ENCODE results near the gene ST7L. TPM values are rescaled to one million over a fixed set of nuclear protein-coding genes. Genes with fewer than 3 reads are reported as not detected.

Gene ST7L
- total RNA-seq, 4 donors from 2014 or later, result 9.4 to 25.0 (median 12.4) TPM

DNA sequence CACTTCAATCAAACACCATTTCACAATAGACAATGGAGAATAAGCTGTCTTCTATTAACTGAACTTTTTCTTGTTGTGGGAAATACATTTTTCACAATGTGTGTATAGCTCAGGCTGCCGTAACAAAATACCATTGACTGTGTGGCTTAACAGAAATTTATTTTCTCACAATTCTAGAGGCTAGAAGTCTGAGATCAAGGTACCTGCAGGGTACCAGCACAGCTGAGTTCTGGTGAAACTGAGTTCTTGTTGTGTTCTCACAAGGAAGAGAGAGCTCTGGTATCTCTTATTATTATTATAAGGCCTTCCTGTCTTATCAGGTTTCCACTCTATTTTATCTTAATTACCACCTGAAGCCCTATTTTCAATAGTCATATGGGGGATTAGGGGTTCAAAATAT is 15.4 kb downstream of the ST7L start:
- Histone ChIP-seq H3K9me3 (no peaks in the 10 kb centered on the region), H3K4me3 (no peak overlapping the region), H3K27me3 (no peaks in the 10 kb centered on the region), H3K27ac (peak overlapping the region in 3 of 4 donors; percentile 17 to 91 (median 25)), H3K4me1 (peaks cover 0 to 26% (median 4%) of the 10 kb centered on the region in 3 donors), H3K36me3 (peaks cover 0 to 72% (median 7%) of the 10 kb centered on the region in 3 donors)
- intact Hi-C loops (cut with DNase I), result loop anchor here (5.0 kb wide), 1 partner anchor 86 kb away; no protein-coding TSS in a partner anchor
- DNase-seq, result no peak
- 81 to 88% methylated on average over 1 of the region's 1 CpG for WGBS, 2 donors
- TF ChIP-seq POLR2A (IDR thresholded peaks at IDR 0.05), result no peak
- TF ChIP-seq, protein P1, sequence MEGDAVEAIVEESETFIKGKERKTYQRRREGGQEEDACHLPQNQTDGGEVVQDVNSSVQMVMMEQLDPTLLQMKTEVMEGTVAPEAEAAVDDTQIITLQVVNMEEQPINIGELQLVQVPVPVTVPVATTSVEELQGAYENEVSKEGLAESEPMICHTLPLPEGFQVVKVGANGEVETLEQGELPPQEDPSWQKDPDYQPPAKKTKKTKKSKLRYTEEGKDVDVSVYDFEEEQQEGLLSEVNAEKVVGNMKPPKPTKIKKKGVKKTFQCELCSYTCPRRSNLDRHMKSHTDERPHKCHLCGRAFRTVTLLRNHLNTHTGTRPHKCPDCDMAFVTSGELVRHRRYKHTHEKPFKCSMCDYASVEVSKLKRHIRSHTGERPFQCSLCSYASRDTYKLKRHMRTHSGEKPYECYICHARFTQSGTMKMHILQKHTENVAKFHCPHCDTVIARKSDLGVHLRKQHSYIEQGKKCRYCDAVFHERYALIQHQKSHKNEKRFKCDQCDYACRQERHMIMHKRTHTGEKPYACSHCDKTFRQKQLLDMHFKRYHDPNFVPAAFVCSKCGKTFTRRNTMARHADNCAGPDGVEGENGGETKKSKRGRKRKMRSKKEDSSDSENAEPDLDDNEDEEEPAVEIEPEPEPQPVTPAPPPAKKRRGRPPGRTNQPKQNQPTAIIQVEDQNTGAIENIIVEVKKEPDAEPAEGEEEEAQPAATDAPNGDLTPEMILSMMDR (IDR thresholded peaks at IDR 0.05), result no peak

DNA sequence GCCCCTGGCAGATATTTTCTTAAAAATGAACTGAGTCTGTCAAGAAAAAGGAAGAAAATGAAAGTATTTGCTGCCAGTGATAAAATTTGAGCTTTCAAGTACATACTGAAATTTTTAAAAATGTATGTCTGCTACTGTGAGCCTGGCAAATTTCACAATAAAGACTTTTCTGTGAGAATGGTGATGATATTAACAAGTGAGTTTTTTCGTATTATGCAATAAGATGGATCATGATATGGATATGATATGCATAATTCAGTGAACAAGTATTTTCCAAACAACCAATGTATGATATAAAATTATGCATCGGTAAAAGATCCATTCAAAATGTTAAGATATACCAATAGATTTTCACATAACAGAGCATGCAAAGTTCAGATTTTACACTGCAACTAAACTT is 15.9 kb downstream of the ST7L start:
- intact Hi-C loops (cut with DNase I), result loop anchor here (5.0 kb wide), 1 partner anchor 86 kb away; no protein-coding TSS in a partner anchor
- no peak for DNase-seq
- Histone ChIP-seq H3K4me1 (peaks cover 0 to 26% (median 4%) of the 10 kb centered on the region in 3 donors), H3K9me3 (no peaks in the 10 kb centered on the region), H3K36me3 (peaks cover 0 to 72% (median 7%) of the 10 kb centered on the region in 3 donors), H3K27ac (peak overlapping the region in 1 of 4 donors; percentile 25), H3K27me3 (no peaks in the 10 kb centered on the region), H3K4me3 (no peak overlapping the region)
- TF ChIP-seq, protein P1 (IDR thresholded peaks at IDR 0.05), result no peak
- no peak for TF ChIP-seq POLR2A (IDR thresholded peaks at IDR 0.05)
- WGBS, 2 donors, result 86 to 98% methylated on average over 2 of the region's 2 CpGs

DNA sequence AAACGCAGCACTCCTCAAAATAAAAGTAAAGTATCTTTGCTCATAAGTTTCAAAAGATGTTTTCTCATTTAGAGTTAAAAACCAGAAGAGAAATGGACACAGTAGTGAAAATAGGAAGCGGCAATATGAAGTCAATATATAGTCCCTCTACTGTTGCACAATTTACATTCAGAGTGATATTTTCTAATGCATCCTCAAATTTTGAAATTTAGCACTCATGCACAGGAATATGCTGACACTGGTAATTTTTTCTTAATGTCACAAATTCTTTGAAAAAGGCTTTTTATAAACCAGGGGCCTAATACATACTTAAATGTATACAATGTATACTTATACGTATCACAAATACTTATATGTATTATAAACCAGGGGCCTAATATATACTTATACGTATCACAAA is 19.5 kb downstream of the ST7L start:
- WGBS, 2 donors, result 88 to 93% methylated on average over 4 of the region's 4 CpGs
- DNase-seq, result no peak

DNA sequence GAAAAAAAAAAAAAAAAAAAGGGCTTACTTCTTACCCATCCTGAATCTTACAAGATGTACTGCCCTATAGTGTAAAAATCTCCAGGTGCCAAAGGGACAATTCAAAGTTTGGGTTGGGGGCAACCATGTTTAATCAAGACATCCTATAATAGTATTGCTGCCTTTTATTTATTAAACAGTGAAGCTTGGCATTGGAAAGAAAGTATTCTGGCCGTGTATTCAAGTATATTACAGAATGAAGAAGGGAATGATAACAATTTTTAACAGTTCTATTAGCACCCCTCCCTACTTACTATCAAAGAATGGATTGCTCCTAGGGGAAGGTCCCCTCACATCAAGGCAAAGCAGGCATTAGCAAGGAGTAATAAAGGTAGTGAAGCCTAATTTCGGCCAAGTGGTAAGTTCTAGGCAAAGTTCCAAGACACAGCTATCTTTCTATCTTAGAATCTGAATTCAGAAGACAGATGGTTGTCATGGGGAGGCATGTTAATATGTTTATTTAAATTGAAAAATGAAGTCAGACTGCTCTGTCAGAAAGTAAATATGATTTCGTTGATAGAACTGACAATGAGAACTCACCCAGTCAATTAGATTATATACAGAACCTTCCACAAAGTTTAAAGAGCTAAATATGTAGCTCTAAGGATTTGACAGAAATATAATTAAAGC is 24.6 kb downstream of the ST7L start:
- no peaks in the 10 kb centered on the region for H3K27me3 ChIP-seq
- H3K4me1 ChIP-seq, result no peaks in the 10 kb centered on the region
- no peak overlapping the region for H3K27ac ChIP-seq
- 54 to 68% methylated on average over 3 of the region's 3 CpGs for WGBS, 2 donors
- peaks cover 0 to 8% (median 0%) of the 10 kb centered on the region in 3 donors for H3K9me3 ChIP-seq
- no peak overlapping the region for H3K4me3 ChIP-seq
- no peak for DNase-seq
- peaks cover 6 to 89% (median 14%) of the 10 kb centered on the region in 3 donors for H3K36me3 ChIP-seq
- TF ChIP-seq POLR2A (IDR thresholded peaks at IDR 0.05), result no peak
- TF ChIP-seq, protein P1 (IDR thresholded peaks at IDR 0.05), result no peak
- intact Hi-C loops (cut with DNase I), result no loop called here

More for the DNA sequence above, 19.5 kb downstream of the ST7L start:
- peaks cover 7 to 79% (median 12%) of the 10 kb centered on the region in 3 donors for H3K36me3 ChIP-seq
- intact Hi-C loops (cut with DNase I), result no loop called here
- no peaks in the 10 kb centered on the region for H3K27me3 ChIP-seq
- no peaks in the 10 kb centered on the region for H3K4me1 ChIP-seq
- H3K9me3 ChIP-seq, result no peaks in the 10 kb centered on the region
- no peak overlapping the region for H3K4me3 ChIP-seq
- no peak overlapping the region for H3K27ac ChIP-seq
- TF ChIP-seq POLR2A (IDR thresholded peaks at IDR 0.05), result no peak
- TF ChIP-seq, protein P1 (IDR thresholded peaks at IDR 0.05), result no peak

DNA sequence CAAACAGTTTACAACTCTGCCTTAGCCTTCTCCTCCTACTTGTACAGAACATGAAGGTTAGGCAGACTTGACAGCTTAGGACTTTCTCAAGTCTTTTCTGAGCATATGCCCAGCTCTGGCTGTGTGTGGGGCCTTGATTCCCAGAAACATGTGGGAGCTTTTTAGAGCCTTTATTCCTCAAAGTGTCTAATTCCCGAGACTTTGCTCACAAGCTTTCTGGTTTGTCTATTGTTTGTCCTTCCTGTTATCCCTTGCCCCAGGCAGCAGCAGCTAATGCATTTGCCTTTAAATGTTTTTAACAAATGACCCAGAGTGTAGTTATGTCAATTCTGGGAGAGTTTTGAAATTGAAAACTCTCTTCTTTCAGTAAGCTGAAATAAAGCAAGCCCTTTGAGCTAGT is 29.2 kb downstream of the ST7L start:
- 92% methylated on average over 1 of the region's 1 CpG for WGBS, 2 donors
- no peaks in the 10 kb centered on the region for H3K4me1 ChIP-seq
- H3K27ac ChIP-seq, result no peak overlapping the region
- peaks cover 0 to 77% (median 7%) of the 10 kb centered on the region in 3 donors for H3K36me3 ChIP-seq
- intact Hi-C loops (cut with DNase I), result no loop called here
- DNase-seq, result no peak
- no peaks in the 10 kb centered on the region for H3K27me3 ChIP-seq
- no peak overlapping the region for H3K4me3 ChIP-seq
- TF ChIP-seq, protein P1 (IDR thresholded peaks at IDR 0.05), result no peak
- no peak for TF ChIP-seq POLR2A (IDR thresholded peaks at IDR 0.05)
- H3K9me3 ChIP-seq, result peaks cover 0 to 10% (median 0%) of the 10 kb centered on the region in 3 donors
